ENCODE measurements around the gene EXOSC10.

DNA sequence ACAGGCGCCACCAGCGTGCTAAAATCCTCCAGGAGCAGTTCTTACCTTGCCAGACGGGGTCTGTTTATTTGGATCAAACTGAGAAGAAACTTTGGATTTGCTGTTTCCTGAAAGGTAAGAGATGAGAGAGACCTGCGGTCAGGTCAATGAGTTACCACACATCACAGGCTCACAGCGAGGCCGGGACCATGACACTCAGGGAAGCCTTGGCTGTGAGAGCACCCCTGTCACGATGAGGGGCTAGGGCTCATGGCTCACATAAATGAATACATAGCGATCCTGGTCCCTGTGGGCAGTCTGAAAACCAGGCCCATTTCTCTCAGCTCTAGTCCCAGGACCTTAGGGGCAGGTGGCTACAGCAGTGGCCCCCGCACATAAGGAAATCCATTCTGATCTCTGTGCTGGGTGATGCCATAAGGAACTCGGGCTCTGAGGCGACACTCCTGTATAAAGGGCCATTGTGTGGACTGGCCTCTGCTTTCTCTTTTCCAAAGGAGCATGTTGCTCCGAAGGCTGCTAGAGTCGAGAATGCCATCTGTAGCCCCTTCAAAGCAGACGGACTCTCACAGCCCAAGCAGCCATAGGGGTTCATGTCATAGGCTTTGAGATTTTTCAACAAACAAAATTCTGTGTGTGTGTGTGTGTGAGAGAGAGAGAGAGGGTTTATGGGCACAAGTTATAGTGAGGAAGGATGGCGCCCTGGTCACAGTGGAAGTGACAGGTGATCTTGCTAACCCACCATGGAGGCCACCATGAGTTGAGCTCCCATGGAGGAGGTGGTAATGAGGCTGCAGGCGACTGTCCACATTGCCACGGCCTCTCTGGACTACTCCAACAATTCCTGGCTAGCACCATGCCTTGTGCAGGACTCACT lies 30.8 kb downstream of the EXOSC10 start:
- TF ChIP-seq, protein P1, sequence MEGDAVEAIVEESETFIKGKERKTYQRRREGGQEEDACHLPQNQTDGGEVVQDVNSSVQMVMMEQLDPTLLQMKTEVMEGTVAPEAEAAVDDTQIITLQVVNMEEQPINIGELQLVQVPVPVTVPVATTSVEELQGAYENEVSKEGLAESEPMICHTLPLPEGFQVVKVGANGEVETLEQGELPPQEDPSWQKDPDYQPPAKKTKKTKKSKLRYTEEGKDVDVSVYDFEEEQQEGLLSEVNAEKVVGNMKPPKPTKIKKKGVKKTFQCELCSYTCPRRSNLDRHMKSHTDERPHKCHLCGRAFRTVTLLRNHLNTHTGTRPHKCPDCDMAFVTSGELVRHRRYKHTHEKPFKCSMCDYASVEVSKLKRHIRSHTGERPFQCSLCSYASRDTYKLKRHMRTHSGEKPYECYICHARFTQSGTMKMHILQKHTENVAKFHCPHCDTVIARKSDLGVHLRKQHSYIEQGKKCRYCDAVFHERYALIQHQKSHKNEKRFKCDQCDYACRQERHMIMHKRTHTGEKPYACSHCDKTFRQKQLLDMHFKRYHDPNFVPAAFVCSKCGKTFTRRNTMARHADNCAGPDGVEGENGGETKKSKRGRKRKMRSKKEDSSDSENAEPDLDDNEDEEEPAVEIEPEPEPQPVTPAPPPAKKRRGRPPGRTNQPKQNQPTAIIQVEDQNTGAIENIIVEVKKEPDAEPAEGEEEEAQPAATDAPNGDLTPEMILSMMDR (conservative IDR thresholded peaks at IDR 0.05) = no peak
- no peak for TF ChIP-seq ZFX (IDR thresholded peaks at IDR 0.05)

Measured in C4-2B (cell line).